NCI-H69 (cell line): ENCODE measurements around the gene MACIR.

Experiments
- DNase-seq: peaks from one replicate; lab custom pipeline; 2025; lab: John Stamatoyannopoulos, UW

Gene MACIR

DNA sequence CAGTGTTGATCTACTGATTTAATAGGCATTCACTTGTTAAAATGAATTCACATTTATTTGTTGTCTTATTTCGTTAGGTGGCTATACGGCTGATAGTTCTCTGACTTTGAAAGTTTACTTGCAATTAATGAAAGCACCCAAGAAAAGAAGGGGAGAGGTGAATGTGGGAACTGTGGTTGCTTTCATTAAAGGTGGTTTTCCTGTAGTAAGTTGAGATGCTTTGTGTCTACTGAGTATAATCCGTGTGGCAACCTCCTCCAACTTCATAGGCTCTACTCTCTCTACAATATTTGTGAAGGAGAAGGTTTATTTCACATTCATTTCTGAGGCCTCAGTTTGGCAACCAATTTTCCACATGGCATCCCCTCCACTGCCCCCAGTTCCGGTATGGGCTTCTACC lies 12.8 kb upstream of the MACIR start:
- no peak for DNase-seq

DNA sequence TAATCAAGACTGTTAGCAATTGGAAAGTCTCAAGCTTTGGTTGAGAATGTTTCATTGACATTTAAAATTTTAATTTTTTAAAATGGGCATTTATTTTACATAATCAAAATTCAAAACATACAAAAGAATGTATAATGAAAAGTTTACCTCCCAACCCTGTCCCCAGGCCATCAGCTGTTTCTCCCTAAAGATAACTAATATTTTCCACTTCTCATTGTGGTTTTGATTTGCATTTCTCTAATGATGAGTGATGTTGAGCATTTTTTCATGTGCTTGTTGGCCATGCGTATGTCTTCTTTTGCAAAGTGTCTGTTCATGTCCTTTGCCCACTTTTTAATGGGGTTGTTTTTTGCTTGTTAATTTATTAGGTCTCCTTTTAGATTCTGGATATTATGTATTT lies 11.4 kb upstream of the MACIR start:
- DNase-seq = no peak

DNA sequence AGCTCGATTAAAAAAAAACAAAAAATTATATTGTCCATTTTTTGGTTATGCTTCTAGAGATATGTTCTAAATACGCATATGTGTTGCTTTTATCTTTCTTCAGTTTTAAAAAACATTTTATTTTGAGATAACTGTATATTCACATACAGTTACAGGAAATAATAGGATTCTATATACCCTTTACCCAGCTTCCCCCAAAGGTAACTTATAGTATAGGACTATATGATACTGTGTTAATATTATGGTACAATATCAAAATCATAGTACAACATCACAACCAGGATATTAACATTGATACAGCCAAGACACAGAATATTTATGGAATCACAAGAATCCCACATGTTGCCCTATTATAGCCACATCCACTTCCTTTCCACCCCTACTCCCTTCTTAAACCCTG lies 9.5 kb upstream of the MACIR start:
- DNase-seq = no peak

DNA sequence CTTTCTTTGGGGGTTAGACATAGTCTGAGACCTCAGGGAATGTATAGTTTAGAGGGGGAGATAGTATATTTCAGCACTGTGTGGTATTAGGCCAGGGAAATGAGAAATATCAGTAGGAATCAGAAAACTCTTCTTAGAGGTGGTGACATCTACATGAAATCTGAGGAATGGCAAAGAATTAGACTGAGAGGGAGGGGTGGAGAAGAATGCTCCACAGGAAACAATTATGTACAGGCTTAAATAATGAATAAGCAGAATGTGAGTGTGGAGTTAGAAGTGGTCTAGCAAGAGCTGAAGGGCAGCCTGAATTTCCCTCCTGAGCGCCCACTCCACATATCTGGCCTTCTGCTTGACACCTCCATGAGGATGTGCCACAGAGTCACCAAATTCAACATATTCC lies 3.6 kb upstream of the MACIR start:
- DNase-seq = no peak

DNA sequence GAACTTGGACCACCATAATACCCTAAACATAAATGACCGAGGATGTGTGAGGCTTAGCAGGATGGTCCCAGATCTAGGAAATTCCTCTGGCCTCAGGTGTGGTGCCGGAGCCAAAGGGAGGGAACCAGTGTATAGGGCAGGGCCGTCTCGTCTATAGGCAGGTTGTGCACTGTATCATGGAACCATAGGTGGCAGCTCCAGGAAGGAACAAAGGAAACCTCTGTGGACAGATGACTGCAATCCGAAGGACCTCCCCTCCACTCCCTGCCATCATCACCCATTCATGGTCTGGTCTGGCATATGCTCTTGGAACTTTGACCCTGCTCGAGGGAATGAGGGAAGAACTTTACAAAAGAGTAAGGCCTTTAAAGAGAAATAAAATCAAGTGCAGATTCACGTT lies 2.9 kb upstream of the MACIR start:
- DNase-seq = no peak

DNA sequence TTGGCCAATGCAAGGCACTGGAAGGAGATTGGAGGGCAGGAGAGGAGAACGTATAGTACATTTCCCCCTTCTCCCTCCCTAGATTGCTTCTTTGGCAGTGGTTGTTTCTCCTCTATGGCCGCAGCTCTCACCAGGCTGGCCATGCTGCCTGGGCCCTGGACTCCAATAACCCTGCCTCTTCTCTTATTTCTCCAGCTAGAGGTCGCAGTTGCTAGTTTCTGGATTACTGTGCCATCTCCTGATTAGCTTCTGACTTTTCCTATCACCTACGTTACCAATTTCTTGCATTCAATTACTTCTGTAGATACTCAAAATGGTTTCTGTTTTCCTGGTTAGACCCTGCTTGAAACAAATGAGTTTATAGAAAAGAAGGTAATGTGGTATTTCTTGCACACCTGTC lies 2.4 kb upstream of the MACIR start:
- DNase-seq = no peak

DNA sequence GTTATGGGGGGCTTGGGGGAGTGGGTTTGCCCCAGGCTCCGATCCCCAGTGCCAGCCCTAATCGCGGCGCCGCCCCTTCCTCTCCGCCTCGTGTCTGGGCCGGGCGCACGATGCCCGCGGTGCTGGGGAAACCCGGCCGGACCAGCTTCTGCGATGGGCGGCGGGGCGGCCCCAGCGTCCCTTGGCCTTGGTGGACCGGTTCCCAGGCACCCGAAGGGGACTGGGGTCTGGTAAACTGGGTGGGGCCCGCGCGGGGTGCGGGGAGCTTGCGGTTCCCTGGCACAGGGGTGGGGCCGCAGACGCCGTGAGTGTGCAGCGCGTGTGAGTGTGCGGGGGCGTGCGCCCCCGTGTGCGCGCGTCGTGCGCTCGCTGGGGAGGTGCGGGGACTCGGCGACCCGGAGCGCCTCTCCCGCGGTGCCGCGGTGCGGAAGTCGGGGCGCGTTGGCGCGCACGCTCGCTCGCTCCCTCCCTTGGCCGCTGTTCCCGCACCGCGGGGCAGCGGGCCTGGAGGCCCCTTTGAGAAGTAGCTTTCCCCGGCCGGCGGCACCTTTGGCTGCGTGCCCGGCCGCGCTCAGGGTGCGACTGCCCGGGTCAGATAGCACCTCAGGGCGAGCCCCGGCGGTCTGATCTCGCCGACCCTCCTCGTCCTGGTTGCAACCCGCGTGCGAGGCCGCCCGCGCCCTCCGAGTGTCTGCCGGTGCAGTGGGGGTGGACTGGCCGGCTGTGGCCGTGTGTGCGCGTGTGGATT lies 568 bp downstream of the MACIR start:
- peak; percentile 91 for DNase-seq

DNA sequence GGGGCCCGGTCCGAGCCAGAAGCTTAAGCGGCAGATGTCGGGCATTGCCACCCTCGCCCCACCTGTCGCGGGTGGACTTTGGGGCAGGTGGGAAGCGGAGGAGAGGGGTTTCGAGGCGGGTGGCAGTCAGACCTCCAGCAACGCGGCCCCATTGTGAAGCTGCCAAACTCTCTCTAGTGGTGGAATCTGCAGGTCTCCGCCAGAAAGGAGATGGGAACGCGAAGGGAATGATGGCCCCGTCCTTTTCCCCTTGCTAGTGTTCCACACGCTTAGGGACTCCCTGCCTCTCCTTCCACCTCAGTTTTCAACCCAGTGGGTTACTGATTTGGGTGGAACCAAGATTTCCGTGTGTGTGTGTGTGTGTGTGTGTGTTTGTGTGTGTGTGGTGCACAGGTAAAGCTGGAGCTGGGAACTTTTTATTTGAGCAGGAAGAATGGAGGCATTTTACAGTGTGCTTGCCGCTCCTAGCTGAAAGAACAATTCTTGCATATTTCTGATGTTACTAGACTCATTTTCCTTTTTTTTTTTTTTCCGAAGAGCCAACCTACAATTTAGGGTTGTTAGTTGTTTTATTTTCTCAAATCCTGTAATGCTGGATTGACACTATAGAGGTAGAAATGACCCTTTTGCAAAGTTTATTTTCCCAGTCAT lies 1.3 kb downstream of the MACIR start:
- peak; percentile 82 for DNase-seq

DNA sequence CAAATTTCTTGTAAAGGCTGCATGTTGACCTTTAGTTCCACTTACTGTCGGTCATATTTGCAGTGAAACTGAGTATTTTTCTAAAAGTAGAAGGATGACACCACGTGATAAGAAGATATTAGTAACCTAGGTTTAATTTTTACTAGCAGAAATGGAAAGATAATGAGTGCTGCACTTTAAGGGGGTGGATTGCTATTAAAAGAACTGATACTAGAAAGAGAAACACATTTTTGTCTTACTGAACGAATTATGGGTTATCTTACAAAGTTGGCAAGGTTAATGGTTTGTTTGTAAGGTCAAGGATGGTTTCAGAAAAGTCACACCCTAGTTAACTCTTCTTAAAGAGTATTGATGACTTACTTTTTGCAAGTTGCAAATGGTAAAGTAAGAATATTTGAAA lies 2.4 kb downstream of the MACIR start:
- DNase-seq = no peak

DNA sequence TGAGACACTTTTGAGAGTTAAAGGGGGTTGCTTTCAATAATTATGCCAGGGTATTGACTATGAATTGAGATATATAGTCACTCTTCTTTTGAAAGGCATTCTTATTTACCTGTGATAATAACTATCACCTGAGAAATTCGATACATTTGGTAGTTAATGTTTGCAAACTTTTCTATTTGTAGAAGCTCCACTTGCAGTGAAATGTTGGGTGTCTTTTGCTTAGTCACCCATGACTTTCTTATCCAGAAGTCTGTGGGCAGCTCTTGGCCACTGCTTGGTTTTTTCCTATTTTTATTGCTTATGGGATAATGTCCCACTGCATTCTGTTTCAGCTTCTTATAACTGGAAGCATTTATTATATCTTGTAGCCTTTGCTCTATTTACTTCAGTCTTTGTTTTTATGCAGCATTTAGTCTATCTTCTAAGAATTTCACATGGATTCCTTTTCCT lies 3.9 kb downstream of the MACIR start:
- no peak for DNase-seq

DNA sequence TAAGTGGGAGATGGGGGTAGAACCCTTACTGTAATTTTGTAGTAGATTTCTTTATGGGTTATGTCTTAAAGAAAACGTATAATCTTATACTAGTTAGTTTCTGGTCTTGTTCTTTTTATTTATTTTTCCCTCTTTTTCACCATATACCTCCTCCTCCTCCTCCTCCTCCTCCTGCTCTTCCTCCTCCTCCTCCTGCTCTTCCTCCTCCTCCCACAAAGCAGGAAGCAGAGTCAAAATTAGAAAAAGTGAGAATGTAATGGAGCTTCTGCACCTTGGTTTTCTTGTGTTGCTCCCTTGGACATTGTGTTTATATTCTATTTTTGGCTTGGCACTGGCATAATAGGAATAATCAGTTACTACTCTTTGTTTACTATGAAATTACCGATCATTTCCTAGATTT lies 4.5 kb downstream of the MACIR start:
- peak; percentile 27 for DNase-seq

DNA sequence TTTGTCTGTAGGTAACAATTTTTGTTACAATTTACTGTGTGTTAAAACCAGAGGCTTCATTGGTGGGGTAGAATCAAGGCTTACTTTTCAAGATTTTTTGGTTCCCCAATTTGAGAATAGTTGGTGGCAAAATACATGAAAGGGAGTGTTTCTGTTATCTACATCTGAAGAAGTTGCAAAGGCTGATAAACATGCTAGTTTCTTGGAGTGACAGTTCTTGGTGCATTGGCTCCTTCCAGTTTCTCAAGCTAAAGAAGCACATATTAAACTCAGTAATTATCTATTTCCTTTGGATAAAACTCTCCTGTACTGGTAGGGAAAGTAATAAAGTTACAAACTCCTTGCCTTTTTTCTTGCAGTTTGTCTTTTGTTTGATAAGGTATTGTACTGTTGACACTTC lies 5.9 kb downstream of the MACIR start:
- DNase-seq = no peak

DNA sequence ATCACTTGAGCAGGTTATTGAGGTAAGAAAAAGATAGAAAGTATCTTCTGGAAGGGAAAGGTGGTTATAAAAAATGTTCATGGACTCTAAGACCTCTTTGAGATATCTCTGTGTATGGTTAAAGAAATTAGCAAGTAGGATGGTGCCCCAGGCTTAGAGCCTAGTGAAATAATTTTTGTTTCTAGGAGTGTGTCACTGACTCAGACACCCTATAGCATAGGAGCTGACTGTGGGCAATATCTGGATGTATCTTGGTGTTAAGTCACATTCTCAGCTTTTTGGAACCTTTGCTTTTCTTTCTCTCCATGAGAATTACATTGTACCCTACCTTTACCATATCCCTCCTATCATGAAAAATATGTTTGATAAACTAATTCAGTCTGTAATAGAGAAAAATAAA lies 12.0 kb downstream of the MACIR start:
- DNase-seq = no peak

DNA sequence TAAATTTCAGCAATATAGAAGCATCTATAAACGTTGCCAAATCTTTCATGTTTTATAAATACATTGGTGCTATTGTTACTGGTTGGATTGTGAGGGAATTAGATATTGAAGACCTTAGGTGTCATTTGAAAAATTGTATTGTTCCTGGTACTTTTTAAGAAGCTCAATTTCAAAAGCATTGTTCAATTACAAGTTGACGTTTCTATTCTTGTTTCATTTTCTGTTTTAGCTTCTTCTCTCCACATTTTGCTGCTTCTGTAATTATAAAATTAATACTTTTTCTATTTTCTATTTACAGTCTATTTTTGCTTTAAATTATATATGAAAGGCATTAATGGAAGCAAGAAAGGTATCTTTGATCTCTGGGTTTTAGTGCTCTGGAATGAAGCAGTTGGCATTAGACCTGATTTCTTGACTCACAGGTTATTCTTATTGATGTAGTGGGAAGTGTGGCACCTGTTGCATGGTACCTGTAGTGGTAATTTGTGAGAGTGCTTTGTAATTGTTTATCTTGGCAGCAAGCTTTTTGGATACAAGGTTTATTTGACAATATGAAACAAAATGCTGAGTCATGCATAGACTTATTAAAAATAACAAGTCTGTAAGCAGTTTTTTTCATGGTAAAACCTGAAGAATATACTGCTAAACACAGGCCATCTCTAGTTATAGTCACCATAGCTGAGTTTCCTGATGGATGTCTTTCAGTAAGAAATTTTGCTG lies 13.2 kb downstream of the MACIR start:
- peak; percentile 51 for DNase-seq

DNA sequence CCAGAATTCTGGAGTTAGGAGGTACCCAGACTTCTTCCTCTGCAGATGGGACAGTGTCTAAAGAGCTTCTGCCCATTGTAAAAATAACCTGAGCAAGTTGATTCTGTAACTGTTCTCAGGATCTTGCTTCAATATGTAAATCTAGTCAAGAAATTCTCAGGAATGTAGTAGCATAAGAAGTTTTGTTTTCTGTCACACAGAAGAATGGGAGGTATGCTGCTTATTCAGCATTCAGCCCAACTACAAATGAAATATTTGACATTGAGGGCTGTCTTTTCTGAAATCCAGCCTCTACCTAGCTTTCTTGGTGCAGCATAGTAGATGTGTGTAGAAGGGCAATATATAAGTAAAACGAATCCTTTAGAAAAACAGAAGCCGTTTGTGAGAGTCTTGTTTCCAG lies 13.8 kb downstream of the MACIR start:
- no peak for DNase-seq

DNA sequence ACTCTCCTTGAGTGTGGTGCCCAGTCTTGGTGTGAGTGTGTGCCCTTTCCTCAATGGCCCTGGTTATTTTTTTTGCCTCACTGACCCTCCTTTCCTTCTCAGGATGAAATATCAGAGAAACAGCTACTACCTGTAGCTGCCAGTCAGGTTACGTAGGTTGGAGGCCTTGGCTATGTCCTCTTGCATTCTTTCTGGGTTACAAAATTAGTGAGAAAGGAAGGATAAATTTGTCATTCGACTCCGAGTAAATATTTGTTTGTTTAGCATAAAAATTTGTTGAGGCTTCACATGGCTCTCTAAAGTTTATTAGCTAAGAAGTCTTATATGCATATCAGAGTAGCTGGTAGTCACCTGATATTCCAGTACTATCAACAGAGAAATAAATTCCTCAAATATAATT lies 15.4 kb downstream of the MACIR start:
- no peak for DNase-seq

DNA sequence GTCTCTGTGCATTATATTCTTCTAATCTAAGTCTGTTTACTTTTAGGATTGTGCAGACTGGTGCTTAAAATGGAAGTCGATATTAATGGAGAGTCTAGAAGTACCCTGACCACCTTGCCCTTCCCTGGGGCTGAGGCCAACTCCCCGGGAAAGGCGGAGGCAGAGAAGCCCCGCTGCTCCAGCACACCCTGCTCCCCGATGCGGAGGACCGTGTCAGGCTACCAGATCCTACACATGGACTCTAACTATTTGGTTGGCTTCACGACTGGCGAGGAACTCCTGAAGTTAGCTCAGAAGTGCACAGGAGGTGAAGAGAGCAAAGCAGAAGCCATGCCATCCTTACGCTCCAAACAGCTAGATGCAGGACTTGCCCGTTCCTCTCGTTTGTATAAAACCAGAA lies 17.3 kb downstream of the MACIR start:
- DNase-seq = no peak

DNA sequence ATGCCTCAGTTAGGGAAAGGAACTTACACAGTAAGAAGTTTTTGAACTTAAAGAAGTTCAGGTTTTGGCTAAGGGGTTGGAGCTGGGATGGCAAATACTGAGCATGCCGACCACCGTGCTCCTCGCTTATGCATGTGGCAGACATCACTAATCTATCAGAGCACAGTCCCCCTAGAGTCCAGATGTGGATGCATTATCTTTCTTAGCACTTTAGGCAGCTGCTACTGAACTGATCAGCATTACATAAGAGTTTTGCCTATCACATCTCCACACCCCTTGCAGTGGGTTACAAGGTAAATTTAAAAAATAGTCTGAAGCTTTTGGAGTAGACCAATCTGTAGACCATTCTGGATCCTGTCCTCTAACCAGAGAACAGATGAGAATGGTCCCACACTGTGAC lies 22.4 kb downstream of the MACIR start:
- no peak for DNase-seq

DNA sequence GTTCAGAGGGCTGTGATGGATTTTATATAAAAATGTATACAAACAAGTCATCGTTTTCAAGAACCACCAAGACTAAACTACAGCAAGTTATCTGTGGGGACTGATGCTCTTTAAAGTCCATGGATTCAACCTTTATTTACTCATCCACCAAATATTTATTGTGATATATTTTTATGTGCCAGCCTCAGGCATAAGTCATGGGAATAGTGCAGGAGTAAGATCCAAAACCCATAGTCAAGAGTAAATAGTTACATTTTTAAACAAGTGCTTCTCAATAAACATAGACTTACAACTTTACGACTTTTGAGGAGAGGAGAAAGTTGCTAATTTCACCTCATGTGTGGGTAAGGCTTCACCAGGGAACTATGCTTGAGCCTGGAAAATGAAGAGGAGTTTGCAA lies 24.6 kb downstream of the MACIR start:
- DNase-seq = no peak

DNA sequence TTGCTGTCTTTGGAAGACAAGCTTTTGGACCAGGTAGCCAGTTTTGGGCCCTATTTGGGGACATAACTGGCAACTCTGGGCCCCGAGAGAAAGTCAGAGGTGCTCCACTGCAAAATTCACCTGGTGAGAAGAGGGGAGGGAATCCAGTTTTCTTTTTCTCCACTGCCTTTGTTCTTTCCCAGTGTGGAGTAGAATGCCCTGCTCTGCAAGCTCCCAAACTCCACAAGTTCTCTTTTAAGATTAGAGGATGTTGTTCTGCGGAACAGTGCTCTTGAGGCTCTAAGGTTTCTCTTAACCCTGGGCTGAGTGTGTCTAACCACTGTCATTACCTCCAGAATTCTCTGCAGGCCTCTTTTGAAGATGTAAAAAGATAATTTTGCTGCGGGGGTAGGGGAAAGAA lies 25.3 kb downstream of the MACIR start:
- no peak for DNase-seq

DNA sequence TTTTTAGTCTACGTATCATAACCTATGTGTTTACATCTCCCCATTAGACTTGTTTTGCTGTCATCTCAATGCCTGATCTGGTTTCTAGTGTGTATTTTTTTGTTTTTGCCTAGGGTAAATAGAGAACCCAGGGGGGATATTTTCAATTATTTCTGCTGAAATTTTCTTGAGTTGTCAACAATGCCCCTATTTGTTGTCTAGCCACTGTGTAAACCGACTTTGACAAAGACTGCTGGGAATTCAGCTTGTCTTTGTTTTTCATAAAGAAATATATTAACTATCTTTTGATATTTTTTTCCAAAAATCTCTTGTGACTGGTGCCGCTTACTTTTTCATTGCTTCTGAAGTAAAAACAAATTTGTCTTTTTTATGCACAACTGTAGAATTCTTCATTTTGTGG lies 28.1 kb downstream of the MACIR start:
- no peak for DNase-seq

DNA sequence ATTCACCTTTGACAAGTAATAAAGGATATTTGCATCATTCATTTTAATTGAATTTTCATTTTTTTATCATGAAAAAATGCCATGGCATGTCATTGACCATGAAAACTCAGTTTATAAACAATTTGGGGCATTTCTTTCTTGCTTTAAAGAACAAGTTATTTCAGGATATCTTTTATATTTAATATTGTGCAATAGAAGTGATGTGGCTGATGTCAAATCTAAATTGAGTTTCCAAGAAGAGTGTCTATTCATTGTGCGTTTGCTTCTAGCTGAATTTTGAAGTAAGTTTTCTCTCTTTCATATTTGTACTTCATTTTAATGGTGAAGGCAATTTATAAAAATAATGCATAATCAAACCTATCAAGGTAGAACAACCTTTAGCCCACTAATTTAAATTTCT lies 30.5 kb downstream of the MACIR start:
- DNase-seq = no peak

DNA sequence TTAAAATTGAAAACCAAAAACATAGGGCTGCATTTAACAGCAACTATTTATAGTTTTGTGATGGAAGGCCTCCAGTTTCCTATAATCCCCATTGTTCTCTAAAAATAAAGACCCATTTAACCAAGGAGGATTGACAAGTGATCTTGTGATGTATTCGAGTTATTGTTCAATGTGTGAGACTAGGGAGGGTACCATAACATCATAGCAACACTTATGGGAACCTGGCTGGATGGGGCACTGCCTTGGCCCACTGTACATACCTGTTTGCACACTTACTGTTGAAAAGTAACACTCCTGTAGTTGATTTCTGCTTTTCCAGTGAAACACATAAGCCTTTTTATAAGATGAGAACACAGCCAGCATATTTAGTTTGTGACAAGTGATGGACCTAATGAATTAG lies 32.3 kb downstream of the MACIR start:
- no peak for DNase-seq
